GM19372 (cell line): Measurements from ENCODE around the gene NDFIP1.
"Not testable (repeated sequence)": the region's sequence is repeated elsewhere in the genome, so short reads cannot be mapped to it uniquely, and the experiment has no call there.

Experiments
- ATAC-seq: cut with Tn5 transposase; IDR thresholded peaks from one replicate; pipeline ENCODE4 v1.9.1; 2021; ENCODE audit warnings: mild to moderate bottlenecking, low read depth, moderate library complexity; ENCODE audit not compliant: unreplicated experiment

The NDFIP1 gene

DNA sequence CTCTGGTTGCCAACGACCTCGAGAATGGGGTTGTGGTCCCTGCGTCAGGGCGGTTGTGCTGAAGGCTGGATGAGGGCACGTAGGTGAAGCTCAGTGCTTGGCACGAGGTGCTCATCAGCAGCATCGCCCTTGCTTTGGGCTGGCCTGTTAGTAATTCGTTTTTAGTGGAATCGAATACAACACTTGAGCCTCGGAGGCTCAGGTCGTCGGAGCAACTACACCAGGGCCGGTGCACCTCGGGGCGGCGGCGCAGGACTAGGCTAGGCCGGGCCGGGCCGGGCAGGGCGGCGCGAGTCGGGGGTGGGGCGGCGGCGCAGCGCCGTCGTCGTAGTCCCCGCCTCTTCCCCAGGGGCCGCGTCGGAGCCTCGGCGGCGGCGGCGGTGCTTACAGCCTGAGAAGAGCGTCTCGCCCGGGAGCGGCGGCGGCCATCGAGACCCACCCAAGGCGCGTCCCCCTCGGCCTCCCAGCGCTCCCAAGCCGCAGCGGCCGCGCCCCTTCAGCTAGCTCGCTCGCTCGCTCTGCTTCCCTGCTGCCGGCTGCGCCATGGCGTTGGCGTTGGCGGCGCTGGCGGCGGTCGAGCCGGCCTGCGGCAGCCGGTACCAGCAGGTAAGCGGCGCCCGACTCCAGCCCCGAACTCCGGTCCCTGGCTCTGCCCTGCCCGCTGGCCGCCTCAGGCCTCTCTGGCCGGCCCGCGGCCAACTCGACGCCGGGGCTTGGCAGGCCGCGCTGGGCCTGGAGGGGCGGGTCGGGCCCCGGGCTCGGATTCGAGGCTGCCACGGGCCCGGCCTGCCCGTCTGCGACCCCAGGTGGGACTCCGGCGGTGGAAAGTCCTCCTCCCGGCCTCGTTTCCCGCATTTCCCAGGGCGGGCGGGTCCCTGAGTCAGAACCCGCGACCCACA, at the start of gene NDFIP1:
Gene NDFIP1 (plus strand): TSS at position 348 of the 899 bp plus-strand sequence. CDS start 196 bp downstream, at position 544.
- peak; percentile 95 for ATAC-seq

DNA sequence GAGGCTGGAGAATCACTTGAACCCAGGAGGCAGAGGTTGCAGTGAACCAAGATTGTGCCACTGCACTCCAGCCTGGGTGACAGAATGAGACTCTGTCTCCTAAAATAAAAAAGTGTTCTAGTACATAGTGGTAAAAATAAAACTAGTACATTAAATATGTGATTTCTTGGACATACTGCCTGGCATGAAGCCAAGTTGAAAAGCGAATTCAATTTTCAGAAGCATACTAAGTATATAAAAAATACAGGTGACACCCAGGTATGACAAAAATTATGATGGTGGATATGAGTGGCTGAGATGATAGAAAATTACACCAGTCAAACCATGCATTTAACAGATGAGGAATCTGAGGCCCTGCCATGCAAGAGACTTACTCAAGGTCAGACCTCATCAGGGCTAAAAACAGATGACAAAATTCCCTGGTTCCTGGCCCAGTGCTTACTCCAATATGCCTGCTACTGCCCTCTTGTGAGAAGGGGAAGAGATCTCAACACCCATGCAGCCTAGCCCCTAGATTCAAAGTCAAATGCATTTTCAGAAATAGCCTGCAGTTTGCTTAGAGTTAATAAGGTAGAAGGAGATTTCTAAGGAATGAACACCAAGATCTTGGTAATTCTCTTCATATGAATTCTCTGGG, 49.2 kb upstream of the NDFIP1 start:
- no peak for ATAC-seq

DNA sequence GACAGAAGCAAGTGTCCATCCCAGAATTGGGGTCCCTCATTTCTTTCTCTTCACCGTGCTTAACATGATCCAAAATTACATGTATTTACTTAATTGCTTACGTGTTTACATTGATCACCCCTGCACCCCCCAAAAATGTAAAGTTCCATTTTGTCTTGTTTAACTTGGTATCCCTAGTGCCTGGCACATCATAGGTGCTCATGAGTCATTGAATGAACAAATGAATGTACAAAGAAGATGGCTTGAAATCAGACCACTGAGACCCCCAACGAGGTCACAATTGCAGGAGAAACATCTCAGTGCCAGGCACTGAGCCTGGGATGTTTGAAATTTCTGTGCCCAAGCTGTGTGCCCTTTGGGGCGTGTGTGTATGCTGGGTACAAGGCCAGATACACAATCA, 45.2 kb upstream of the NDFIP1 start:
- no peak for ATAC-seq

GRCh38 chr5:142063878-142064331, 44.7 kb upstream of the NDFIP1 start:
- ATAC-seq: no peak

DNA sequence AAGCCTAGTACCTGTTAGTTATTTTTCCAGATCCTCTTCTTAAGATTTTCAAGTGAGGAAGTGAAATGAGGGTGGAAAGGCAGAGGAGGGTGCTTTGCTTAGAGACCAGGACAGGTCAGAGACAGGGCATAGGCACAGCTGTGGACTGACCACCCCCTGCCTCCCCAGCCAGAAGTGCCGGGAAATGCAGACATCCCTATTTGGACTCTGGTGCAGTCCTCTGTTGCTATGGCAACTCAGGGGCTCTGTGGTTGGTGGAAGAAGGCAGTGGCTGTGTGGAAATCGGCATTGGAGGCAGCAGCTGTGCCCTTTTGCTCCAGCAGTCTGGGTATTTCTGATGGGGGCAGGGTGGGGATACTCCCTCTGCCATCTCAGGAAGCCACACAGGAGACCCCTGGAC, 43.3 kb upstream of the NDFIP1 start:
- ATAC-seq: no peak

- ATAC-seq: no peak
These were observed 38.8 kb upstream of the NDFIP1 start for GRCh38 chr5:142069606-142070399.

DNA sequence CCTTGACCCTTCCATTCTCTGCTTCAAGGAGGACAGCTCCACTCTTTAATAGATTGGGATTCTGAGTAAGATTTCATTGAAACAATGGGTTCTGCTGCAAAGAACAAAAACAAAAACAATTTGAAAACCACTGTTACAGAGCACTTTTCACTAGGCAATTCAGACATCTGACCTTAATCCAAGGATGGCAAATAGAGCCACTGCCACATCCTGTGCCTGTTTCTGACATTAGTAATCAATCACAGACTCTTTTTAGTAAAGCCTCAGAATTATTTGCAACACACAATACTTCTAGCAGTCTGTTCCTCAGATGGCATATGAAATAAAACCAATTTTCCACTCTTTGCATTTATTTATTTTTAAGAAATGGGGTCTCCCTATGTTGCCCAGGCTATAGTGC, 37.8 kb upstream of the NDFIP1 start:
- ATAC-seq: no peak

- ATAC-seq: no peak
These were observed 36.1 kb upstream of the NDFIP1 start for GRCh38 chr5:142072488-142072887.

DNA sequence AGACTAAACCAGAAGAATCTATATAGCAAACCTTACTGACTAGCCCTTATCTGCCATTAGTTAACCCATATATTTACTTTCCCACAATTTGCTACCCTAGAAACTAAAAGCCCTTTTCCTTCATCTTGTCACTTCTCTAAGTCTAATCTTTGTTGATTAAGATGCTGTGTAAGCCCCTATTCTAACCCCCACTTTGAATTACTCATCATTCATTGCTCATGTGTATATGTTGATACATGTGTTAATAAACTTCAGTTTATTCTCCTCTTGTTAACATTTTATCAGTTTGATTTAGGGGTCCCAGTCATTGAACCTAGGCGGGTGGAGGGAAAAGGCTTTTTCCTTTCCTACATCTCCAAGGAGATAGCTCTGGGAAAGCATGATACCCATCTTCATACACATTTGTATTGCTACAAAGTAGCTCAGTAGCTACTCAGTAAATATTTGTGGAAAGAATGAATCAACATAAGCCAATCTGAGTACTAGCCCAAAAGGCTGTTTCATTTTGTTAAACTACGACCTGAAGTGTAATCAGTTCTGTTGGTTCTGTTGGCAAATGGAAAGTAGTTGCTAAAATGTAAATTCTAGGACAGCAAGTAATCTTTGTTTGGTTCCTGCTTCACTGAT, 35.1 kb upstream of the NDFIP1 start:
- ATAC-seq: no peak

DNA sequence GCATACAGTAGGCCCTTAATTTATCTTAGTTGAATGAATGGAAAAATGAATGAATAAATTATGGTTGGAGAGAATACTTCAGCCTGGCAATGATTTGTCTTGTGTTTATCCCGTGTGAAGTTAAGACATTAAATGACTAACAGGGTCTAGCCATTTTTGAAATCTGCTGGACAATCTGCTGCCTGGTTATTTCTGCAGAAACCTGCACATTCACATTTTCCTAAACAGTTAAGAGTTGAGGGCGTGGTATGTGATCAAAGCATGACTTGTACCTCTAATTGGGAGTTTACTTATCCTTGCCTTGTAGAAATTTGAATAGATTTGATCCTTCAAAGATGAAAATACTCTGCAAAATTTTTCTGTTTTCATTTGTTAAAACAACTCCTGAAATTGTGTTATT, 34.6 kb upstream of the NDFIP1 start:
- ATAC-seq: no peak

DNA sequence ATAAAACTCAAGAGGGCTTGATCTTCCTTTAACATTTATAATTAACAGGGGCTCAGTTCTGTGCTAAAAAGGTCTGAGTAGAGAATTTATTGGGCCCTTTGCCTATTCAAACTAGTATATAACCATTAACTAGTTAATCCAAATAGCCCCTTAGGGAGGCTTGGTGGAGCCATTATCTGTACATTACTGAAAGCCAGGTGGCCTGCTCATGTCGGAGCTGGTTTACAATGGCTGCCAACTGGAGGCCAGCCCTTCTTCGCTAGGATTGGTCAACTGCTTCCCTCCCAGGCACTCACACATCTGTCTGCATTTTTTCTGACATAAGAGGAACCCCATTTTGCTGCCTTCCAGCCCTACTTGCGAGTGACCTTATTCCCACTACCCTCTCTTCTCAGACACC, 30.4 kb upstream of the NDFIP1 start:
- no peak for ATAC-seq

GRCh38 chr5:142078706-142079105, 29.9 kb upstream of the NDFIP1 start:
- ATAC-seq: no peak

- no peak for ATAC-seq
These were observed 29.3 kb upstream of the NDFIP1 start for GRCh38 chr5:142079306-142079721.

DNA sequence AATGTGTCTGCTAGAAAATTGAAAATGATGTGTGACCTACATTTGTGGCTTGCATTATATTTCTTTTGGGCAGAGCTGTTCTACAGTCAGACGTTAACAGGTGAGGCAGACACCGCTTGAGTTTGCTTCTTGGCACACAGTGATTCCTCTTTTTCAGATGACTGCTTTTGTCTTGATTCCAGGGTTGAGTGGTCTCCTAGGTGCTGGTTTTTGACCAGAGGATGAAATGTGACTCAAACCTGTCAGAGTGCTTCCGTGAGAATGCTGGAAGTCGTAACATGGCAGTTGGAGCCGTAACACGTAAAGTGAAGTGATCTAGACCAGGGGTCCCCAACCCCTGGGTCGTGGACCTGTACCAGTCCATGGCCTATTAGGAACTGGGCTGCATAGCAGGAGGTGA, 28.3 kb upstream of the NDFIP1 start:
- no peak for ATAC-seq

- no peak for ATAC-seq
These were observed 26.3 kb upstream of the NDFIP1 start for GRCh38 chr5:142082182-142082781.

- no peak for ATAC-seq
These were observed 22.4 kb upstream of the NDFIP1 start for GRCh38 chr5:142086229-142086628.

DNA sequence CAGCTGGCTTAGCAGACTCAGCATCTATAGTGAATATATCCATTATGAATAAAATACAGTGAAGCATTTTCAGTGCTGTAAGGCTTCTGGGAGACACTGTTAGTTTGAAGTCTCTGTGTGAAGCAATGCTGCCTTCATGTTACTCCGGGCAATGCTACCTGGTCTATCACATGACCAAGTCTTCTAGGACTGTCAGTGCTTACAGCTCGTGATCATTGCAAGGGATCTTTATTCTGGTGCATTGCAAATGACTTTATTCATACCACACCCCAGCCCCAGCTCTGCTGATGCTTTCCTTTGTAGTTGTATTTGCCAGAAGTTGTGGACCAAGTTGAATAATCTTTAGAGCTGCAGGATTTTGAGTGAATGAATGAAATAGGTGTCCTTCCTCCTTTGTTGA, 21.9 kb upstream of the NDFIP1 start:
- ATAC-seq: no peak

GRCh38 chr5:142087920-142088679, 20.5 kb upstream of the NDFIP1 start:
- ATAC-seq: no peak

GRCh38 chr5:142088855-142089479, 19.6 kb upstream of the NDFIP1 start:
- not testable (repeated sequence) for ATAC-seq
